ENCODE data around the gene RXFP4. TPM values are rescaled to one million over a fixed set of nuclear protein-coding genes. Genes with fewer than 3 reads are reported as not detected.

The RXFP4 gene
- polyA plus RNA-seq, 1 of the 3 experiments (the other 2 are of a cell fraction): not detected

DNA sequence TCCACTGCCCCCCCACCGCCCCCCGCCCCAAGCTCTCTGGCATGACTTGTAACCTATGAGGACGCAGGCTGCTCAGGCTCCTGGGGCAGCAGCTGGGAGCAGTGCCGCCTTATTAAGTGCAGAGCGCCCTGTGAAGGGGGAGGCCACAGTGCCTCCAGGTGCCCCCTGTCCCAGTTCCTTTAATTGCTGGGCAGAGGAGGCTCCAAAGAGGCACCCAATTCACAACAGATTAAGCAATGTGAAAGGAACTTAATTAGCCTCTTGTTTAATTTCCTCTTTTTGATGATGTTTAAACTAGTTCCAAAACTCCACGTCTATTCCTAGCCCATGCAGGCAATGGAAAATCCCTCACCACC, 3.0 kb downstream of the RXFP4 start:
- H3K4me2 ChIP-seq: no peak overlapping the region
- H2AFZ ChIP-seq (ENCODE audit: low read depth): no peak overlapping the region
- ChIA-PET CTCF (interaction anchor here (1.0 to 2.6 kb wide), 2 partner anchors 27 to 45 kb away, joined by 4 to 10 read pairs; no protein-coding TSS in a partner anchor), POLR2A (interaction anchor here (1.4 kb wide), 1 partner anchor 30 kb away, joined by 5 read pairs; no protein-coding TSS in a partner anchor)
- 93% methylated on average over 6 of the region's 6 CpGs for WGBS (ENCODE audit: low lambda C conversion rate)
- peak; percentile 21 for DNase-seq
- TF ChIP-seq POLR2AphosphoS5 (IDR thresholded peaks at IDR 0.05; ENCODE audit: low read depth, low read length) (no peak), JUND (IDR thresholded peaks at IDR 0.05) (no peak), MXI1 (IDR thresholded peaks at IDR 0.05; ENCODE audit: low read depth, low read length) (no peak), RFX5 (IDR thresholded peaks at IDR 0.05; ENCODE audit: low read length) (no peak), TAF1 (IDR thresholded peaks at IDR 0.05; ENCODE audit: borderline replicate concordance, low read depth, low read length) (no peak), RCOR1 (IDR thresholded peaks at IDR 0.05; ENCODE audit: low read length) (no peak), GATA2 (CRISPR knock-in tag; IDR thresholded peaks at IDR 0.05) (no peak), CHD2 (IDR thresholded peaks at IDR 0.05; ENCODE audit: low read length, partially characterized antibody) (no peak), NRF1 (IDR thresholded peaks at IDR 0.05; ENCODE audit: low read depth, low read length) (no peak), RXRA (IDR thresholded peaks at IDR 0.05; ENCODE audit: borderline replicate concordance, low read depth) (no peak), NFIC (IDR thresholded peaks at IDR 0.05; ENCODE audit: borderline replicate concordance) (no peak), EP300 (IDR thresholded peaks at IDR 0.05; ENCODE audit: borderline replicate concordance in 1 of 2, low read depth in 1 of 2, low read length in 1 of 2) (no peak), SIN3A (IDR thresholded peaks at IDR 0.05; ENCODE audit: borderline replicate concordance, low read depth, low read length) (no peak), FOXM1 (IDR thresholded peaks at IDR 0.05; ENCODE audit: low read depth) (no peak), TCF12 (IDR thresholded peaks at IDR 0.05) (no peak)
- TF ChIP-seq, protein P1, sequence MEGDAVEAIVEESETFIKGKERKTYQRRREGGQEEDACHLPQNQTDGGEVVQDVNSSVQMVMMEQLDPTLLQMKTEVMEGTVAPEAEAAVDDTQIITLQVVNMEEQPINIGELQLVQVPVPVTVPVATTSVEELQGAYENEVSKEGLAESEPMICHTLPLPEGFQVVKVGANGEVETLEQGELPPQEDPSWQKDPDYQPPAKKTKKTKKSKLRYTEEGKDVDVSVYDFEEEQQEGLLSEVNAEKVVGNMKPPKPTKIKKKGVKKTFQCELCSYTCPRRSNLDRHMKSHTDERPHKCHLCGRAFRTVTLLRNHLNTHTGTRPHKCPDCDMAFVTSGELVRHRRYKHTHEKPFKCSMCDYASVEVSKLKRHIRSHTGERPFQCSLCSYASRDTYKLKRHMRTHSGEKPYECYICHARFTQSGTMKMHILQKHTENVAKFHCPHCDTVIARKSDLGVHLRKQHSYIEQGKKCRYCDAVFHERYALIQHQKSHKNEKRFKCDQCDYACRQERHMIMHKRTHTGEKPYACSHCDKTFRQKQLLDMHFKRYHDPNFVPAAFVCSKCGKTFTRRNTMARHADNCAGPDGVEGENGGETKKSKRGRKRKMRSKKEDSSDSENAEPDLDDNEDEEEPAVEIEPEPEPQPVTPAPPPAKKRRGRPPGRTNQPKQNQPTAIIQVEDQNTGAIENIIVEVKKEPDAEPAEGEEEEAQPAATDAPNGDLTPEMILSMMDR (IDR thresholded peaks at IDR 0.05): no peak
- TF ChIP-seq, protein P2, sequence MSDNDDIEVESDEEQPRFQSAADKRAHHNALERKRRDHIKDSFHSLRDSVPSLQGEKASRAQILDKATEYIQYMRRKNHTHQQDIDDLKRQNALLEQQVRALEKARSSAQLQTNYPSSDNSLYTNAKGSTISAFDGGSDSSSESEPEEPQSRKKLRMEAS (IDR thresholded peaks at IDR 0.05; ENCODE audit: low read depth): no peak
- H3K36me3 ChIP-seq (replicated peaks in 1 of 2; ENCODE audit: control insufficient read depth in 1 of 2, insufficient read depth in 2 of 2, low read length in 1 of 2): peaks cover 21 to 32% of the 10 kb centered on the region in 2 experiments
- H3K9ac ChIP-seq: no peak overlapping the region
- no peak overlapping the region for H3K4me3 ChIP-seq (ENCODE audit: low read depth in 2 of 2, low read length in 1 of 2)
- no peaks in the 10 kb centered on the region for H3K9me2 ChIP-seq
- H4K20me1 ChIP-seq (ENCODE audit: insufficient read depth): no peaks in the 10 kb centered on the region
- H3F3A ChIP-seq (replicated peaks; ENCODE audit: insufficient read depth): peaks cover 63% of the 10 kb centered on the region
- H3K27me3 ChIP-seq (ENCODE audit: insufficient read depth): no peaks in the 10 kb centered on the region
- peaks cover 17% of the 10 kb centered on the region in 2 experiments for H3K4me1 ChIP-seq (ENCODE audit: control insufficient read depth in 1 of 2, insufficient read depth in 2 of 2, low read depth in 1 of 2, low read length in 1 of 2)
- no peaks in the 10 kb centered on the region for H3K9me3 ChIP-seq
- no peaks in the 10 kb centered on the region for H3K79me2 ChIP-seq (ENCODE audit: insufficient read depth)
- H3K27ac ChIP-seq (ENCODE audit: low read depth in 2 of 2, low read length in 1 of 2): no peak overlapping the region

DNA sequence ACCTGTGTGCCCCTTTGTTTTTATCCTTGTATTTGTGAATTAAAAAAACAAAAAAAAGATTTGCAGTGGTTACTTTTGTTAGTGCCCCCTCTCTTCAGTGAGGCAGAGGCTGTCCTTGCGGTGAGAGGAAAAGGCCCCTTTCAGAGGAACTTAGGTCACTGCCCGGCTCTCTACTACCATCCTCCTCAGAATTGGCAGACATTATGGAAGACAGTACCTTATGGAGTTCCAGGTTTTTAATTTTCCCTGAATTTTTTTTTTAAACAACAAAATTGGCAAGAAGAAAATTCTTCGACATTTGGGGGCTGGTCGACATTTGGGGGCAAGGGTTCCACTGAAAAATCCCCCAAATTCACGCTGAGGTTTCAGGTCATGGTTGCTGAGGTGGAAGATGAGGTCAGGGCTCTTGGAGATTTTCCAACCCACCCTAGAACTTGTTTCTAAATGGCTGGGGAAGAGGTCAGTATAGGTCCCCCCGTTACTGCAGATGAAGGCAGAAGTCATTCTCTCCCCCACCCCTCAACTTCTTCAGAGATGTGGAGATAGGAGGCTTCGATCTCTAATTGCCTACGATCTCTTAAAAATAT, 5.3 kb downstream of the RXFP4 start:
- H3F3A ChIP-seq (replicated peaks; ENCODE audit: insufficient read depth): peaks cover 50% of the 10 kb centered on the region
- H2AFZ ChIP-seq (ENCODE audit: low read depth): no peak overlapping the region
- H3K9me2 ChIP-seq: no peaks in the 10 kb centered on the region
- CTCF ChIA-PET: interaction anchor here (1.0 to 2.6 kb wide), 3 partner anchors 14 to 43 kb away, joined by 3 to 10 read pairs (median 4); no protein-coding TSS in a partner anchor
- H3K9me3 ChIP-seq: no peaks in the 10 kb centered on the region
- no peak overlapping the region for H3K4me3 ChIP-seq (ENCODE audit: low read depth in 2 of 2, low read length in 1 of 2)
- H3K9ac ChIP-seq: no peak overlapping the region
- DNase-seq: no peak
- no peak for TF ChIP-seq NRF1 (IDR thresholded peaks at IDR 0.05; ENCODE audit: low read depth, low read length)
- no peak for TF ChIP-seq TCF12 (IDR thresholded peaks at IDR 0.05)
- TF ChIP-seq YY1 (IDR thresholded peaks at IDR 0.05; ENCODE audit: low read depth): no peak
- no peak for TF ChIP-seq NFIC (IDR thresholded peaks at IDR 0.05; ENCODE audit: borderline replicate concordance)
- TF ChIP-seq, protein P3, sequence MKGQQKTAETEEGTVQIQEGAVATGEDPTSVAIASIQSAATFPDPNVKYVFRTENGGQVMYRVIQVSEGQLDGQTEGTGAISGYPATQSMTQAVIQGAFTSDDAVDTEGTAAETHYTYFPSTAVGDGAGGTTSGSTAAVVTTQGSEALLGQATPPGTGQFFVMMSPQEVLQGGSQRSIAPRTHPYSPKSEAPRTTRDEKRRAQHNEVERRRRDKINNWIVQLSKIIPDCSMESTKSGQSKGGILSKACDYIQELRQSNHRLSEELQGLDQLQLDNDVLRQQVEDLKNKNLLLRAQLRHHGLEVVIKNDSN (IDR thresholded peaks at IDR 0.05; ENCODE audit: borderline replicate concordance, low read depth): no peak
- no peak for TF ChIP-seq FOSL2 (IDR thresholded peaks at IDR 0.05; ENCODE audit: borderline replicate concordance, low read depth)
- H4K20me1 ChIP-seq (ENCODE audit: insufficient read depth): no peaks in the 10 kb centered on the region
- H3K79me2 ChIP-seq (ENCODE audit: insufficient read depth): no peaks in the 10 kb centered on the region
- no peak overlapping the region for H3K4me2 ChIP-seq
- POLR2A ChIA-PET: no interaction called here
- peaks cover 0 to under 1% of the 10 kb centered on the region in 2 experiments; a peak in 1 of 4 replicates for H3K4me1 ChIP-seq (ENCODE audit: control insufficient read depth in 1 of 2, insufficient read depth in 2 of 2, low read depth in 1 of 2, low read length in 1 of 2)
- H3K27ac ChIP-seq (ENCODE audit: low read depth in 2 of 2, low read length in 1 of 2): no peak overlapping the region
- 95% methylated on average over 8 of the region's 8 CpGs for WGBS (ENCODE audit: low lambda C conversion rate)
- H3K27me3 ChIP-seq (ENCODE audit: insufficient read depth): no peaks in the 10 kb centered on the region
- peaks cover 39 to 45% of the 10 kb centered on the region in 2 experiments for H3K36me3 ChIP-seq (replicated peaks in 1 of 2; ENCODE audit: control insufficient read depth in 1 of 2, insufficient read depth in 2 of 2, low read length in 1 of 2)
